Stimulated activated CD4-positive, alpha-beta T cell treated with anti-CD3 and anti-CD28 coated beads, Interleukin-1b, Interleukin-23, amount 100 ng/mL, for 1 hour (primary cell): ENCODE measurements around the gene PARD3B.

Experiments
- DNase-seq, 2 donors: peaks; one replicate each; pipeline ENCODE4 v3.0.0-alpha.2; 2020; ENCODE audit warnings: low read depth in 2 of 2

The PARD3B gene

GRCh38 chr2:204948822-204949221 lies 403.5 kb downstream of the PARD3B start:
- DNase-seq, result no peak

GRCh38 chr2:204950695-204951346 lies 405.5 kb downstream of the PARD3B start:
- DNase-seq, result no peak

GRCh38 chr2:204958371-204958770 lies 413.1 kb downstream of the PARD3B start:
- no peak for DNase-seq

- DNase-seq, result no peak
These were observed 419.1 kb downstream of the PARD3B start for GRCh38 chr2:204964414-204964813.

GRCh38 chr2:204966245-204966644 lies 421.0 kb downstream of the PARD3B start:
- DNase-seq, result no peak

GRCh38 chr2:204967199-204967960 lies 422.1 kb downstream of the PARD3B start:
- peak in 1 of 2 donors; percentile 40 for DNase-seq

- DNase-seq, result no peak
These were observed 426.1 kb downstream of the PARD3B start for GRCh38 chr2:204971206-204971907.

GRCh38 chr2:204972161-204972560 lies 426.9 kb downstream of the PARD3B start:
- no peak for DNase-seq

GRCh38 chr2:204972606-204973336 lies 427.5 kb downstream of the PARD3B start:
- DNase-seq, result no peak

GRCh38 chr2:204973616-204974015 lies 428.3 kb downstream of the PARD3B start:
- no peak for DNase-seq

- DNase-seq, result no peak
These were observed 429.2 kb downstream of the PARD3B start for GRCh38 chr2:204974487-204974886.

GRCh38 chr2:204977914-204978313 lies 432.6 kb downstream of the PARD3B start:
- no peak for DNase-seq

- no peak for DNase-seq
These were observed 437.0 kb downstream of the PARD3B start for GRCh38 chr2:204982303-204982702.

GRCh38 chr2:204984518-204984917 lies 439.2 kb downstream of the PARD3B start:
- no peak for DNase-seq

- DNase-seq, result no peak
These were observed 441.4 kb downstream of the PARD3B start for GRCh38 chr2:204986641-204987040.

GRCh38 chr2:204988836-204989235 lies 443.6 kb downstream of the PARD3B start:
- DNase-seq, result no peak

- no peak for DNase-seq
These were observed 444.6 kb downstream of the PARD3B start for GRCh38 chr2:204989877-204990276.

GRCh38 chr2:205001300-205001966 lies 456.2 kb downstream of the PARD3B start:
- no peak for DNase-seq

GRCh38 chr2:205002390-205002789 lies 457.1 kb downstream of the PARD3B start:
- DNase-seq, result no peak

- no peak for DNase-seq
These were observed 458.0 kb downstream of the PARD3B start for GRCh38 chr2:205003288-205003687.

- no peak for DNase-seq
These were observed 464.9 kb downstream of the PARD3B start for GRCh38 chr2:205010196-205010595.

GRCh38 chr2:205011031-205011430 lies 465.8 kb downstream of the PARD3B start:
- no peak for DNase-seq
